Tibial artery (tissue), 4 donors: ENCODE data around the gene DUOXA1.

Experiments used
- DNase-seq, 2 donors: peaks; one replicate each; pipeline ENCODE4 v3.0.0-alpha.2; 2019
- H3K27ac ChIP-seq, 2 donors: fragments of 200-600 bp; sonication (generic) in 1 of 2; 1 replicate in 1 of 2; 2 replicates in 1 of 2; pipeline ENCODE4 v1.5.1; 2018 to 2019; ENCODE audit warnings: mild to moderate bottlenecking in 1 of 2
- H3K27me3 ChIP-seq, 2 donors: fragments of 200-600 bp; sonication (generic) in 1 of 2; one replicate each; pipeline versions ENCODE4 v1.5.1 to v1.6.0; 2016 to 2019
- H3K36me3 ChIP-seq, 3 donors: fragments of 200-600 bp; sonication (generic) in 2 of 3; one replicate each; pipeline ENCODE4 v1.5.1; 2016 to 2019; ENCODE audit warnings: mild to moderate bottlenecking in 2 of 3
- H3K4me1 ChIP-seq, 4 donors: fragments of 200-600 bp; sonication (generic) in 2 of 4; 1 replicate in 3 of 4; 2 replicates in 1 of 4; pipeline ENCODE4 v1.5.1; 2016 to 2019
- H3K4me3 ChIP-seq, 2 donors: fragments of 200-600 bp; sonication (generic) in 1 of 2; 1 replicate in 1 of 2; 2 replicates in 1 of 2; pipeline ENCODE4 v1.5.1; 2018 to 2019; ENCODE audit warnings: mild to moderate bottlenecking in 2 of 2
- H3K9me3 ChIP-seq, 3 donors: fragments of 200-600 bp; sonication (generic) in 1 of 3; one replicate each; pipeline ENCODE4 v1.5.1; 2016 to 2019
- CTCF ChIP-seq, 2 experiments: fragments of 200-600 bp in 1 of 2; fragments of 450-650 bp in 1 of 2; IDR thresholded peaks; one replicate each; pipeline ENCODE4 v1.5.1; 2017 to 2019; ENCODE audit warnings: antibody characterized with exemption in 2 of 2, mild to moderate bottlenecking in 1 of 2, moderate library complexity in 1 of 2
- intact Hi-C: fragments of 100-400 bp; cut with DNase I; formaldehyde crosslinking; loops from one replicate; pipeline ENCODE4 v1.15.0; 2023; ENCODE audit warnings: low total_unique reads

The DUOXA1 gene

GRCh38 chr15:45169608-45170480, 40.2 kb upstream of the DUOXA1 start:
- no peaks in the 10 kb centered on the region for H3K9me3 ChIP-seq
- no peak for DNase-seq
- no peaks in the 10 kb centered on the region for H3K27me3 ChIP-seq
- no peak overlapping the region for H3K4me3 ChIP-seq
- intact Hi-C loops: loop anchor here (5.0 to 10.0 kb wide), 2 partner anchors 32 to 475 kb away; no protein-coding TSS in a partner anchor
- peaks cover 0 to 20% (median 6%) of the 10 kb centered on the region in 3 donors for H3K36me3 ChIP-seq
- no peak for TF ChIP-seq CTCF (IDR thresholded peaks at IDR 0.05)
- peaks cover 0 to 15% (median 8%) of the 10 kb centered on the region in 4 donors for H3K4me1 ChIP-seq
- peak overlapping the region; percentile 16 to 97 for H3K27ac ChIP-seq

GRCh38 chr15:45168751-45169551, 39.3 kb upstream of the DUOXA1 start:
- intact Hi-C loops: loop anchor here (5.0 to 10.0 kb wide), 2 partner anchors 33 to 476 kb away; no protein-coding TSS in a partner anchor
- Histone ChIP-seq H3K36me3 (peaks cover 0 to 15% (median 0%) of the 10 kb centered on the region in 3 donors), H3K4me3 (no peak overlapping the region), H3K27ac (peak overlapping the region; percentile 97), H3K4me1 (peaks cover 0 to 15% (median 8%) of the 10 kb centered on the region in 4 donors), H3K27me3 (no peaks in the 10 kb centered on the region), H3K9me3 (no peaks in the 10 kb centered on the region)
- TF ChIP-seq CTCF (IDR thresholded peaks at IDR 0.05): no peak
- no peak for DNase-seq

- H3K27ac ChIP-seq: peak overlapping the region; percentile 97
- no peak for TF ChIP-seq CTCF (IDR thresholded peaks at IDR 0.05)
- H3K27me3 ChIP-seq: no peaks in the 10 kb centered on the region
- DNase-seq: no peak
- peaks cover 0 to 17% (median 8%) of the 10 kb centered on the region in 4 donors for H3K4me1 ChIP-seq
- no peaks in the 10 kb centered on the region for H3K9me3 ChIP-seq
- H3K4me3 ChIP-seq: no peak overlapping the region
- intact Hi-C loops: loop anchor here (5.0 to 10.0 kb wide), 2 partner anchors 34 to 477 kb away; no protein-coding TSS in a partner anchor
- peaks cover 0 to 13% (median 0%) of the 10 kb centered on the region in 3 donors for H3K36me3 ChIP-seq
These were observed 38.6 kb upstream of the DUOXA1 start for GRCh38 chr15:45168286-45168685.

- no peak for TF ChIP-seq CTCF (IDR thresholded peaks at IDR 0.05)
- Histone ChIP-seq H3K4me3 (peak overlapping the region; percentile 67 to 75), H3K4me1 (peaks cover 0 to 22% (median 12%) of the 10 kb centered on the region in 4 donors), H3K36me3 (peaks cover 0 to 7% (median 0%) of the 10 kb centered on the region in 3 donors), H3K9me3 (no peaks in the 10 kb centered on the region), H3K27ac (peak overlapping the region; percentile 97), H3K27me3 (no peaks in the 10 kb centered on the region)
- intact Hi-C loops: loop anchor here (2.0 to 10.0 kb wide), 3 partner anchors 35 to 477 kb away; a partner anchor contains a TSS
- DNase-seq: no peak
These were observed 38.0 kb upstream of the DUOXA1 start for GRCh38 chr15:45167631-45168205.
